Dedifferentiated amniotic fluid mesenchymal stem cell (primary cell): ENCODE measurements around the gene CDK14.

Experiments used
- DNase-seq: peaks from one replicate; pipeline ENCODE4 v3.0.0-alpha.2; 2016; ENCODE audit errors: extremely low spot score

CDK14 gene

DNA sequence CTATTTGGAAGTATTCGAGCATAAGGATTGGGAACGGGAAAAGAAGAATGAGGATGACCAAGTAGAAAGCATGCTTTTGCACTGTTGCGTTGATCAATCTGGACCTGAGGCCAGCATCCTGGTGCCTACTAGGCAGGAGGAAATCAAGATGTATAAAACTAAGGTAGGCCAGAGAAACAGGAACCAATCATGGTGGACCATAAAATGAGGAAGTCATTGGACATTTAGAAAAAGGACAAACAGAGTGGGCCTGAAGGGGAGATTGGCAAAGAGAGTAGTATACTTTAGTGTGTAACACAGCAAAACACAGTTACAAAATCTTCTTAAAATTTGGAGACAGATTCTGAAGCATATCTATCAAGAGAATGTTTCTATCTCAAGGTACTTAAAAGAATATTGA, 497.1 kb downstream of the CDK14 start:
- no peak for DNase-seq

GRCh38 chr7:91098566-91098965, 502.4 kb downstream of the CDK14 start:
- peak; percentile 60 for DNase-seq

DNA sequence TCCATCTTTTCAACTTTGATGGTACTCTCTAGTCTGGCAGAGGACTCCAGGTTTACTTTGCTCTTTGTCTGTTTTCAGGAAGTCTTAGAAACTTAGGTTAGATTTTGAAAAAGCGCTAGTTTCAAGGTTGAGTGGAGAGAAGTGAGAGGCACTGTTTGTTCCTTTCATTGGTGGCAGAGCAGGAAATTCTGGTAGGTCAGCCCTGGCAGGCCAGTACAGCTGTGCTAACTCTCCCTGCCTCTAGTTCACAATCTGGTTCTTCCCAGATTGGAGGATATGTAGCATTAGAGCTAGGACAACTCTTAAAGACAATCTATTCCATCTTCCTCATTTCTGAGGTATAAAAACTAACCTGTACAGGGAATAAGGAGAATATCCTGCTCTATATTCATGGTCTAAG, 507.2 kb downstream of the CDK14 start:
- DNase-seq, result no peak

DNA sequence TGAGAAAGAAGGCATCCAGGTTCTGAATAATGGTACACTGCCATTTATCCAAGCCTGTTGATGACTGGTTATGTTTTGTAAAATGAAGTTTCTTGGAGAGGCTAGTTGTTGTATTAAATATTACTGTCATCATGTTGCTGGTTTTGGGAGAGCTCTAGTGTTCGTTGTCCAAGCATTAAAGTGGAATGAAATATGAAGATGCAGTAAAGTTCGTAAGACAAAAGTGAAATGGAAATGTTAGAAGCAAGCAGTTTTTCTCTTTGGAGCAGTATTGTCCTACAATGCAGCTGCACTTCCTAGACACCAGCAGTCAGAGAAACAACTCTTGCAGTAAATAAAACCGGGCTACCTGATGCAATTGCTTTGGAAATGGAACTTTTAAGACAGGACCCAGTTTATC, 511.3 kb downstream of the CDK14 start:
- DNase-seq, result no peak

DNA sequence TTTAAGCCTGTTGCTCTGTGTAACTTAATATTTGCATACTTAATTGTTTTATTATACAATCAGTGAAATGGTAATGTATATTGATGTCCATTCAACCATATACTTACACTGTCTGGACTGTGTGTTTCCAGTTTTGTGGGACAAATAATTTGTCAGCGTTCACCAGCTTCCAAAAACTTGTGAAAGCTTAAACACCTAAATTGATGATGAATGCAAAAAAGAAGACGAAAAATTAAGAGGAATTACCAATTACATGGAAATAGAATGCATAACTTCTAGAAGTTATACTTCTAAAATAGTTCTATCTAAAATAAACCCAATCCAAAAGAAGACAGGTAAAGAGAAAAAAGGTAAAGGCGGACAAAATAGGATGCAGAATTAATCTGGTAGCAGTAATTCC, 513.1 kb downstream of the CDK14 start:
- no peak for DNase-seq

DNA sequence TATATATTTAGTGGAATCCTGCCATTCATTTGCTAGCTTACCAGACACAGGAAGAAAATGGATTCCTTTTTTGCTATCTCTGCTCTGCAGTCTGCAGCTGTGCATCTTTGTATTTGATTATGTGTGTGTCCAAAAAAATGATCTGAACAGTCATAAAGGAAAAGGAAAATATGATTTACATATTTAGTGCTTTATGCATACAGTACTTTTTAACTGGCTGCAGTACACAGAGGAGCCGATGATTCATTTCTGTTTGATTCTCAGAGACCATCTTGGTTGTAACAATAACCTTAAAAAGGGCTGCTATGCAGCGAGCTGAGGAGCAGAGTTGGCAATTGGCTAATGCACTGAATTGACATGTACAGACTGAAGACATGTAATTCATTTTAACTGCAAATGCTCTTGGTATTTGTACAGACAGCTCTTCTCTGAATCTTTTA, 516.8 kb downstream of the CDK14 start:
- DNase-seq, result peak; percentile 33

GRCh38 chr7:91114232-91114631, 518.1 kb downstream of the CDK14 start:
- DNase-seq, result no peak

DNA sequence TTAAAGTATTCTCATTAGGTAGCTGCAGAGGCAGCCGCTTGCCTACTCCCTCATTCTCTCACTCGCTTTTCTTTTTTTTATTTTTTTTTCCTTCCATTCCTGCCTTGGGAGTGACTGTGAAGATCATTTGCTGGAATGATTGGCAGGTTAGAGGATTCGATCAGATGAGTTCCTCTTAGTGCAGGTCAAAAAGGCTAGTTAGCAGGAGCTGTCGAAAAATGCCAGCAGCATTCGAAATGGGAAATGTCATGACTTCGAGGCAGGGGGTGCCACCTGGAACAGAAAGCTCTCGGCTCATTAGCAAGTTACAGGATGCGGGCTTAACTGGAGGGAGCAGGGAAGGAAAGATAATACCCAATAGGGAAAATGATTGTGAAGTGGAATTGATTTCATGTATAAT, 530.6 kb downstream of the CDK14 start:
- no peak for DNase-seq

DNA sequence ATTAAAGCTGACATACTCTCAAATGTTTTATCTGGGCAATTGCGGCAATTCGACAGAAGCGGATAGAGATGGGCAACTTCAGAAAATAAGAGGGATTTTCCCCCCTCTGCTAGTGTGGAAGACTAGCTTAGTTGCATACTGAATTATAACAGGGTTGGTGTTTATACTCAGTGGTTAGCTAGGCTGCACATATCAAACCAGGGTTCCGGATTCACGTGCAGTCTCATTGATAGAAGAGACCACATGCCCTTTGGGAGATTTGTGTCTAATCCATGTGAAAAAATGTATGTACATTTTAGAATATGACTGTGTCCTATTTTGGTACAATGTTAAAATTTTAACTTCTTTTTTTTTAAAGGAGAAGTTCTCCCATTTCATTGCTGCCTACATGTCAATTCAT, 531.2 kb downstream of the CDK14 start:
- no peak for DNase-seq

DNA sequence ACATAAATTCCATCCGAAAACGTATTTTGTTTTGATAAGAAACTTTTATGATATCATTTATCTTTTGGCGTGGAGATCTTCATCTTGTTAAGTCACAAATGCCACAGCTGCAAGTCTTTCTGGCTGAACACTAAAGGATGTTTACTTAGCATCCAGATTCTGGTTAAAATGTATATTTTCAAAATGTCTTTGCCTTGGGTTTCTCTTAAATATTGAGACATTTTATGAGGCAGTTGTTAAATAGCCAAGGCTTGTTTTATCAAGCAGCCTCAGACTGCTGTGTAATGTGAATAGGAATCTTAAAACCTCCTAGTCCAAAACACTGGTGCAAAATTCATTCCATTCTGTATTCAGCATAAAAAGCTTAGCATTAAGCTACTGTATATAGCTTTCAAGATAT, 531.8 kb downstream of the CDK14 start:
- DNase-seq, result no peak

DNA sequence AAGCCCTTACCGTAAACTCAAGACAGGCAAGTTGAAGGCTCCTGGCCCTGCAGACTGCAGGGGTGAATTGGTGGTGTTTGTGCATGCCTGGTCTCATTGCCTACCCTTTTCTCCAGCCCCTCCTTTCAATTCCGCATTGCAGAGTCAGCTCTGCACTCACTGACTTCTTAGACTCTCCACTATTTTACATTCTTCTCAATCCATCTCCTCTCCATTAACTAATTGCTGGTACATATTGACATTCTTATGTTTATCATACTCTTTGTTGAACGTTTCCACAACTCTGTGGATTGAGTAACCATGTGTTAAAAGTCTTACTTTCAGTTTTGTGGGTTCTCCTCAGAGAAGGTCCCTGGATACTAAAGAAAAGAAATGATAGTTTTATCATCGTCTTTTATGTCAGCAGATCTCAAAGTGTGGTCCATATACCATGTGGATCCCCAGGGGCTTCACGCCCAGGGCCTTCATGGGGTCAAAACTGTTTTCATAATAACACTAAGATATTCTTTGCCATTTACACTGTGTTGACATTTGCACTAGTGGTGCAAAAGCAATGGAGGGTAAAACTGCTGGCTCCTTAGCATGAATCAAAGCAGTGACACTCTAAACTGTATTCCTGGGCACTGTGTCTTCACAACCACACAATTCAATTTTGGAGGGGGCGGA, 532.7 kb downstream of the CDK14 start:
- DNase-seq, result no peak

DNA sequence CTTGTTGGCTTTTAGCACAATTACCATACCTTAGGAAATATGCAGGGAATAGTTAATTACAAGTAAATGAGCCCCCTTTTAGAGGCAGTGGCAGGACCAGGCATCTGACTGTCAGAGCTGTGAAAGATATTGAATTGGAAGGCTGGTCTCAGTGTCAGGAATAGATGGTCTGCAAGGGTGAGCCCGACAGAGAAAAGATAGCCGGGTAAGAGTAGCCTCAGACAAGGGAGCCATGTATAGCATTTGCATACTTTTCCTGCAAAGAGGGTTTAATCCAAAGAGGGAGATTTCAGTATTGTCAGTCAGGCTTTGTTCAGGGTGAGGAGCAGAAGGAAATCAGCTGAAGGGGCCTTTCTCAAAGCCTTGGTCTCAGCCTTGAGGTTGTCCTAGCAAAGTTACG, 539.2 kb downstream of the CDK14 start:
- DNase-seq, result no peak

GRCh38 chr7:91135703-91136430, 539.7 kb downstream of the CDK14 start:
- DNase-seq, result no peak

DNA sequence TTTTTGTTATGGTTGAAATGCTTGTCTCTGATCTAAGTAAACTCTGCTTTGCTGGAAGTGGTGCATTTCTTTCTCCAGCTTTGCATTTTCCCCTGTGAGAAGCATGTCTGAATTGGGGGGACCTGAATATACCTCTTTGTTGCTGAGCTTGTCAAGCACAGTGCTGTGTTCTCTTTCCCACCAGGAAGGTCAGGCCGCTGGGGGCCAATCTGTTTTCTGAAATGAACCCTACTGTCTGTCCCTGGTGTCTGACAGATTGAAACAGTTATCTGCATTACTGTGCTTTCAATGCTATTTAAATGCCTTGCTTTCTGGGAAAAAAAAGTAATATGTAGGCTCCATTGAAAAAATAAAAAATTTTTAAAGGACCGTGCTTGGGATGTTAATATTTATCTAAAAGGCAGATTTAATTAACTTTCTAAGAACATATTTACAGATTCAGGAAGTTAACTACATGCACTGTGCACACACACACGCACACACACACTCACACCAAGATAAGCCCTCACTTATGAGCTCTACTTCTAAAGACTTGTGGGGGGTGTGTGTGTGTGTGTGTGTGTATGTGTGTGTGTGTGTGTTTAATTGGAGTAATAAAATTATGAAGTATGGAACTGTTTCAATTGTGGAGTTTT, 541.1 kb downstream of the CDK14 start:
- no peak for DNase-seq

GRCh38 chr7:91137788-91138368, 541.8 kb downstream of the CDK14 start:
- no peak for DNase-seq

DNA sequence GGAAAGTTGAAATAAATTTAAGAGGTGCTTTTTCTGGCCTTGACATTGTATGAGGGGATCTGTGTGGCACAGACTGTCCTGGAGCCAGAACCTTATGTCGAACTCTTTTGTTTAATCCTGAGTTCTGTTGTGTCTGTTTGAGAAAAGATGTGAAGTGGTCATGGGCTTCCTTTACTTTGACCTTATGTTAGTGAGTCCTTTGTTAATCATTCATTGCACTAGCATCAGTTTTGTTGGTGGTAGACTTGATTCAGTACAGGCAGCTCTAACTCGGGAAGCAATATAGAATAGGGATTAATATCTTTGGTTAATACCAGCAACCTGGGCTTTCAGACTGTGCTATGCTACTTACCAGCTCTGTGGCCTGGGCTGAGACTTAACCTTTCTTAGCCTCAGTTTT, 544.2 kb downstream of the CDK14 start:
- no peak for DNase-seq

GRCh38 chr7:91140982-91141381, 544.9 kb downstream of the CDK14 start:
- no peak for DNase-seq

DNA sequence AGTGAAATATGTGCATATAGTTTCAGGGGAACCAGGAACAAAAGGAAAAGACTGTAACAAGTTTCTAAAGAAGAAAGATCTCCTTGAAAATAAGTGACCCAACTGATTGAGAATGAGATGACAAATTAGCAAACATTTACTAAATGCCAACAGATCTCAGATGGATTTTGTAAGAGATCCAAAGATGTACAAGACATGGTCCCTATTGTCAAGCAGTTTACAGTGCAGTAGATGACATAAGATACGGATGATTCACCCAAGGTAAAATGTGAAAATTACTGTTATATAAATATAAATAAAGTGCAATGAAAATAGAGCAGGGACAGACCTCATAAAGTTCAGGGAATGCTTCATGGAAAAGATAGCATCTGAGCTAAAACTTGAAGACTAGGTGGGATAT, 546.6 kb downstream of the CDK14 start:
- no peak for DNase-seq

DNA sequence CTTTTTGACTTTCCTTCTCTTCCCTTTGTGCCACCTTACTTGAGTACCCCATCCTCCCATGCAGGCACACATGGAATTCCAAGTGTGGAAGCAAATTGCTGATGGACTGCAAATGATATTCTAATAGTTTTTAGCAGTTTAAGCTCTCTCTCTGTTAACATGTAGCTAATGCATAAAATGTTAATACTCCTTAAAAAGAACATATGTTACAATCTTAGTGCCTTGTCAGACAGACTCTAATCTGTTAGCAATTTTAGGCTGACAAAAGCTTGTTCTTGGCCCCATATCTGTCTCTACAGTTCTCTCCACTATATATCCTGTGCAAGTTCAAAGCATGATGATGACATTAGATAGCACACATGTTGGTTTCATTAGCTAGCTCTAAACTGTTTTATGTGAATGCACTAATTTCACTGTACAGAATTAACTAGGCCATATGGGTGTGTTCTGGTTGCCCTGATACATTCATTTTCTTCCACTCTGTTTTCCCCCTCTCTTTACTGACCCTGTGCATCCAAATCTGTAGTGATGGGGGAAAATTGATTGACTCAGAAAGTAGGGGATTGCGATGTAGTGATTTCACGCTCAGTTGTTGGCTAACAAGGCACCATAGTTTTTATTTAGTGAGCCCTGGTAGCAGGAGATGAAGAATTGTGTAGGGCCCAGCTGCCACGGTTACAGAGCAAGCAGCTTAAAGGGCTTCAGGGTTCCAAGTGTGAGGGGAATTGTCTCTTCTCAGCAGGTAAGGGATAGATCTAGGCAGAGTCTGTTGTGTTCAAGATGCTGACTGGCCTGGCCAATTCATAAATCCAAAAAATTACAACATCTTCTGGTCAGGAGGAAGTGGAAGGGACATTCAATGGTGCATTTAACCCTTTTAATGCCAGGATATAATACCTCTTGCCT, 553.5 kb downstream of the CDK14 start:
- DNase-seq, result no peak

GRCh38 chr7:91151916-91152315, 555.8 kb downstream of the CDK14 start:
- DNase-seq, result no peak

- no peak for DNase-seq
Observed at GRCh38 chr7:91156316-91157185, 560.4 kb downstream of the CDK14 start.
